Neuronal stem cell (in vitro differentiated cells): ENCODE results near the gene PDF.

ENCODE experiments used
- DNase-seq: peaks from one replicate; pipeline ENCODE4 v3.0.0-alpha.2; 2013; ENCODE audit warnings: low spot score
- H2AFZ ChIP-seq: one replicate; pipeline ENCODE4 v1.6.1; 2013; ENCODE audit warnings: mild to moderate bottlenecking, low read length, inconsistent platforms
- H2AK5ac ChIP-seq: 2 replicates; pipeline ENCODE4 v1.6.1; 2013; ENCODE audit warnings: low read depth, mild to moderate bottlenecking, inconsistent platforms, low read length, moderate library complexity, mixed read lengths
- H2BK120ac ChIP-seq: 2 replicates; pipeline ENCODE4 v1.6.1; 2013; ENCODE audit warnings: low read depth, mild to moderate bottlenecking, inconsistent platforms, low read length, moderate library complexity, mixed read lengths
- H2BK12ac ChIP-seq: one replicate; pipeline ENCODE4 v1.6.1; 2013; ENCODE audit warnings: low read length, inconsistent platforms
- H2BK15ac ChIP-seq: 2 replicates; pipeline ENCODE4 v1.6.1; 2013; ENCODE audit warnings: mild to moderate bottlenecking, low read length, inconsistent platforms, mixed read lengths
- H2BK5ac ChIP-seq: one replicate; pipeline ENCODE4 v1.6.1; 2013; ENCODE audit warnings: inconsistent platforms, mild to moderate bottlenecking, low read length, moderate library complexity
- H3K14ac ChIP-seq: one replicate; pipeline ENCODE4 v1.6.1; 2013; ENCODE audit warnings: low read length, inconsistent platforms
- H3K18ac ChIP-seq: 2 replicates; pipeline ENCODE4 v1.6.1; 2013; ENCODE audit warnings: low read length, inconsistent platforms
- H3K23ac ChIP-seq: 2 replicates; pipeline ENCODE4 v1.6.1; 2013; ENCODE audit warnings: low read depth, mild to moderate bottlenecking, mixed read lengths, low read length, inconsistent platforms; ENCODE audit not compliant: poor library complexity
- H3K27ac ChIP-seq: replicated peaks from 3 replicates; pipeline ENCODE4 v1.5.1; 2013; ENCODE audit warnings: low read length, inconsistent platforms
- H3K27me3 ChIP-seq, 3 experiments: 2 replicates each; pipeline ENCODE4 v1.6.1; 2013; ENCODE audit warnings: low read length in 3 of 3, mild to moderate bottlenecking in 2 of 3, inconsistent platforms in 1 of 3, low read depth in 1 of 3, mixed read lengths in 1 of 3, moderate library complexity in 1 of 3; ENCODE audit not compliant: control insufficient read depth in 3 of 3, insufficient read depth in 3 of 3
- H3K36me3 ChIP-seq, 2 donors: replicated peaks in 1 of 2; 2 replicates each; pipeline ENCODE4 v1.6.1; 2013; ENCODE audit warnings: low read length in 2 of 2; ENCODE audit not compliant: control insufficient read depth in 2 of 2, insufficient read depth in 2 of 2
- H3K4ac ChIP-seq: 2 replicates; pipeline ENCODE4 v1.6.1; 2013; ENCODE audit warnings: inconsistent platforms, mild to moderate bottlenecking, low read length, moderate library complexity
- H3K4me1 ChIP-seq, 2 donors: 1 replicate in 1 of 2; 2 replicates in 1 of 2; pipeline ENCODE4 v1.6.1; 2013; ENCODE audit warnings: low read length in 2 of 2, low read depth in 1 of 2; ENCODE audit not compliant: control insufficient read depth in 2 of 2, insufficient read depth in 1 of 2
- H3K4me2 ChIP-seq: one replicate; pipeline ENCODE4 v1.6.1; 2013; ENCODE audit warnings: mild to moderate bottlenecking, low read length, inconsistent platforms; ENCODE audit not compliant: insufficient read depth, poor library complexity, severe bottlenecking
- H3K4me3 ChIP-seq, 2 donors: 2 replicates each; pipeline ENCODE4 v1.5.1; 2013; ENCODE audit warnings: low read length in 2 of 2, mild to moderate bottlenecking in 2 of 2, inconsistent platforms in 1 of 2, moderate library complexity in 1 of 2
- H3K79me1 ChIP-seq: one replicate; pipeline ENCODE4 v1.6.1; 2013; ENCODE audit warnings: low read depth, mild to moderate bottlenecking, inconsistent platforms, low read length, moderate library complexity
- H3K9ac ChIP-seq: one replicate; pipeline ENCODE4 v1.6.1; 2013; ENCODE audit warnings: mild to moderate bottlenecking, low read depth, low read length, inconsistent platforms; ENCODE audit not compliant: poor library complexity
- H3K9me3 ChIP-seq, 2 donors: replicated peaks in 1 of 2; 2 replicates each; pipeline versions ENCODE3 to v1.6.1; 2013; ENCODE audit warnings: low read length in 2 of 2, mild to moderate bottlenecking in 2 of 2, inconsistent platforms in 1 of 2, low read depth in 1 of 2, mixed read lengths in 1 of 2, moderate library complexity in 1 of 2; ENCODE audit not compliant: control insufficient read depth in 2 of 2, insufficient read depth in 1 of 2
- H4K8ac ChIP-seq: one replicate; pipeline ENCODE4 v1.6.1; 2013; ENCODE audit warnings: low read depth, mild to moderate bottlenecking, inconsistent platforms, low read length, moderate library complexity
- H4K91ac ChIP-seq: one replicate; pipeline ENCODE4 v1.6.1; 2013; ENCODE audit warnings: low read length, low read depth, mild to moderate bottlenecking, inconsistent platforms; ENCODE audit not compliant: poor library complexity
- WGBS, 2 donors: extraction: QIAGEN DNeasy Blood & Tissue Kit; methylation state at CpG; one replicate each; pipeline ENCODE4 v1.1.7; 2013; ENCODE audit warnings: missing lambda C conversion rate in 2 of 2, mixed read lengths in 1 of 2; ENCODE audit not compliant: insufficient read length in 2 of 2, insufficient replicate concordance in 1 of 2; ENCODE audit errors: extremely low coverage in 2 of 2; 5-methylcytosine and 5-hydroxymethylcytosine counted together

PDF gene

GRCh38 chr16:69302301-69302700 is 28.1 kb downstream of the PDF start:
- H3K9me3 ChIP-seq: no peaks in the 10 kb centered on the region
- H3K27me3 ChIP-seq: no peaks in the 10 kb centered on the region
- no peak overlapping the region for H3K9ac ChIP-seq
- H3K4me1 ChIP-seq: peaks cover 0 to 3% of the 10 kb centered on the region in 2 donors
- H3K36me3 ChIP-seq: peaks cover 13 to 66% of the 10 kb centered on the region in 2 donors
- no peak overlapping the region for H2AFZ ChIP-seq
- no peak overlapping the region for H3K4me3 ChIP-seq
- no peak overlapping the region for H2BK12ac ChIP-seq
- no peak overlapping the region for H3K27ac ChIP-seq
- H2BK5ac ChIP-seq: no peak overlapping the region
- no peak overlapping the region for H2BK120ac ChIP-seq
- DNase-seq: no peak
- no peak overlapping the region for H2AK5ac ChIP-seq
- no peak overlapping the region for H3K18ac ChIP-seq
- H3K14ac ChIP-seq: no peak overlapping the region
- no peak overlapping the region for H2BK15ac ChIP-seq
- H3K79me1 ChIP-seq: no peaks in the 10 kb centered on the region
- no peak overlapping the region for H3K23ac ChIP-seq
- no peak overlapping the region for H4K91ac ChIP-seq
- H4K8ac ChIP-seq: no peak overlapping the region
- no peak overlapping the region for H3K4me2 ChIP-seq
- no CpG with 5 or more reads among the region's 4 CpGs for WGBS, 2 donors
- H3K4ac ChIP-seq: no peak overlapping the region

DNA sequence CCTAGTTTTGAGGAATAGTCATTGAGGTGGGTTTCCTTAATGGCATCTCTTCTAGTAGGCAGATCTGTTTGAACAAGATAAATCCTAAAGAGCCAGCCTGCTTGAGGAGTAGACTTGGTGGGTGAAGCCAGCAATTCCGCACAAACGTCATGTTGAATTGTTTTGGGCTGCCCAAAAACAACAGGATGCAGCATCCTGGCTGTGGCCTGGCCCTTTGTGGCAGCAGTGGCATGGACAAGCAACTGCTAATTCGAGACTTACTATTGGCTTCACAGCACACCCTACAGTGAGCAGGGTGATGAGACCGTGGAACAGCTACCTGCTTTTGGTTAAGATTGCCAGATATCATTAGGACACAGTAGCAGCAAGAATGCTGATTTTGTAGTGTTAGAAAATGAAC is 28.5 kb downstream of the PDF start:
- H2BK12ac ChIP-seq: no peak overlapping the region
- no peak overlapping the region for H2BK120ac ChIP-seq
- no peak overlapping the region for H3K4me2 ChIP-seq
- H3K27me3 ChIP-seq: no peaks in the 10 kb centered on the region
- H2AK5ac ChIP-seq: no peak overlapping the region
- H3K4ac ChIP-seq: no peak overlapping the region
- no peak overlapping the region for H3K27ac ChIP-seq
- no peak overlapping the region for H2BK15ac ChIP-seq
- H3K9ac ChIP-seq: no peak overlapping the region
- no peaks in the 10 kb centered on the region for H3K79me1 ChIP-seq
- peaks cover 13 to 66% of the 10 kb centered on the region in 2 donors for H3K36me3 ChIP-seq
- H2BK5ac ChIP-seq: no peak overlapping the region
- H3K4me1 ChIP-seq: peaks cover 0 to 3% of the 10 kb centered on the region in 2 donors
- H3K18ac ChIP-seq: no peak overlapping the region
- WGBS, 2 donors: no CpG with 5 or more reads among the region's 4 CpGs
- H4K8ac ChIP-seq: no peak overlapping the region
- H3K4me3 ChIP-seq: no peak overlapping the region
- no peaks in the 10 kb centered on the region for H3K9me3 ChIP-seq
- no peak overlapping the region for H3K23ac ChIP-seq
- H3K14ac ChIP-seq: no peak overlapping the region
- no peak overlapping the region for H4K91ac ChIP-seq
- no peak for DNase-seq
- no peak overlapping the region for H2AFZ ChIP-seq

DNA sequence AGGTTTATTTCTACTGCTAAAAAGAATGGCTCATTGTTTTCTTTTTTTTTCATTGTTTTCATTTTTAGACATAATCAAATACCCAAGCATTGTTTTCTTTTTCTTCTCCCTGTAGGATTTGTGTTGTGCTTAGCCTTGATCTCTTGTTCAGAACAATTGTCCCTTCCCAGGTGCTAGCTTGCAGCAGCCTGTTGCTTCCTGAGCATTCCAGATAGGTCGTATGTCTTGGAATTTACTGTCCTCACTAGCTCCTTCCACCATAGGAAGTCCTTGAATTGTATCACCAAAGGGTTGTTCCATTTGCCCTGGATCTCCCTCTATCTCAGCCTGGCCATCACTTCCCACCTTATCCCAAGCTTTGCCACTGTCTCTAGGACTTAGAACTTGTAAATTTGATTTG is 29.2 kb downstream of the PDF start:
- Histone ChIP-seq H3K79me1 (no peaks in the 10 kb centered on the region), H2BK12ac (no peak overlapping the region), H3K18ac (no peak overlapping the region), H3K27ac (no peak overlapping the region), H4K8ac (no peak overlapping the region), H3K14ac (no peak overlapping the region), H2BK5ac (no peak overlapping the region), H2AFZ (no peak overlapping the region), H3K4me2 (no peak overlapping the region), H3K9ac (no peak overlapping the region), H3K36me3 (peaks cover 13 to 66% of the 10 kb centered on the region in 2 donors), H3K23ac (no peak overlapping the region), H2AK5ac (no peak overlapping the region), H3K27me3 (no peaks in the 10 kb centered on the region), H4K91ac (no peak overlapping the region), H3K4me3 (no peak overlapping the region), H3K4ac (no peak overlapping the region), H2BK15ac (no peak overlapping the region), H3K4me1 (peaks cover 0 to 3% of the 10 kb centered on the region in 2 donors), H2BK120ac (no peak overlapping the region), H3K9me3 (no peaks in the 10 kb centered on the region)
- no CpG with 5 or more reads among the region's 1 CpG for WGBS, 2 donors
- no peak for DNase-seq

DNA sequence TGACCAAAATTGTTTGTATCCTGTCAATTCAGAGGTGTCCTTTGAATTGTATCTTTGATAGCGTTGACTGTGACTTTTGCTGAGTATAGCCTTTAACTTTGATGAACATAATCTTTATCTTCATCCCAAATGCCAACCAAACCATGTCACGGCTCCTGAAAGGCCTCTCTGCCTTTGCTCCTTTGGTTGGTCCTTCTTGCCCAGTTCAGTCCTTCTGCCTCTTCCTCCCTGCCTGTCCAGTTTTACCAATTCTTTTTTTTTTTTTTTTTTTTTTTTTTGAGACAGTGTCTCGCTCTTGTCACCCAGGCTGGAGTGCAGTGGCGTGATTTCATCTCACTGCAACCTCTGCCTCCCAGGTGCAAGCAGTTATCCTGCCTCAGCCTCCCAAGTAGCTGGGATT is 32.1 kb downstream of the PDF start:
- H2AFZ ChIP-seq: no peak overlapping the region
- H3K14ac ChIP-seq: no peak overlapping the region
- H3K23ac ChIP-seq: no peak overlapping the region
- no peaks in the 10 kb centered on the region for H3K79me1 ChIP-seq
- H4K8ac ChIP-seq: no peak overlapping the region
- H3K9ac ChIP-seq: no peak overlapping the region
- no peak overlapping the region for H3K4me3 ChIP-seq
- no peak for DNase-seq
- H2BK120ac ChIP-seq: no peak overlapping the region
- no peak overlapping the region for H3K4ac ChIP-seq
- H3K27ac ChIP-seq: no peak overlapping the region
- no peaks in the 10 kb centered on the region for H3K9me3 ChIP-seq
- no peak overlapping the region for H2AK5ac ChIP-seq
- H3K27me3 ChIP-seq: no peaks in the 10 kb centered on the region
- H3K18ac ChIP-seq: no peak overlapping the region
- H2BK12ac ChIP-seq: no peak overlapping the region
- no peaks in the 10 kb centered on the region for H3K4me1 ChIP-seq
- no peak overlapping the region for H2BK5ac ChIP-seq
- no peak overlapping the region for H2BK15ac ChIP-seq
- no peak overlapping the region for H3K4me2 ChIP-seq
- peaks cover 13 to 47% of the 10 kb centered on the region in 2 donors for H3K36me3 ChIP-seq
- no CpG with 5 or more reads among the region's 4 CpGs for WGBS, 2 donors
- H4K91ac ChIP-seq: no peak overlapping the region
